CD4-positive, alpha-beta T cell treated with Interleukin-1 beta for 1 hour (primary cell): Measurements from ENCODE around the gene RAB10.
"Not testable (repeated sequence)": the region's sequence is repeated elsewhere in the genome, so short reads cannot be mapped to it uniquely, and the experiment has no call there.

ENCODE experiments used
- DNase-seq, 2 donors: peaks; one replicate each; pipeline ENCODE4 v3.0.0-alpha.2; 2020 to 2022

Gene RAB10

GRCh38 chr2:26033818-26034636, at the start of gene RAB10:
Gene RAB10 (plus strand): TSS chr2:26034084. CDS start chr2:26034609, 525 bp downstream.
- peak; percentile 99 for DNase-seq

DNA sequence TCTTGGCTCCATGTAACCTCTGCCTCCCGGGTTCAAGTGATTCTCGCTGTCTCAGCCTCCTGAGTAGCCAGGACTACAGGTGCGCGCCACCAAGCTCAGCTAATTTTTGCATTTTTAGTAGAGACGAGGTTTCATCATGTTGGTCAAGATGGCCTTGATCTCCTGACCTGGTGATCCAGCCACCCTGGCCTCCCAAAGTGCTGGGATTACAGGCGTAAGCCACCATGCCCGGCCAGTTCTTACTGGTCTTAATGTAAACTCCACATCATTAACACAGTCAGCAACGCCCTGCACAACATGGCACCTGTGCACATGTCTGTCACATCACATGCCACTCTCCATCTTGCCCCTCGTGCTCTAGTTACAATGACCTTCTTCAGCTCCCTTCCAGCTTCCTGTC, 45.8 kb upstream of the RAB10 start:
- DNase-seq: no peak

DNA sequence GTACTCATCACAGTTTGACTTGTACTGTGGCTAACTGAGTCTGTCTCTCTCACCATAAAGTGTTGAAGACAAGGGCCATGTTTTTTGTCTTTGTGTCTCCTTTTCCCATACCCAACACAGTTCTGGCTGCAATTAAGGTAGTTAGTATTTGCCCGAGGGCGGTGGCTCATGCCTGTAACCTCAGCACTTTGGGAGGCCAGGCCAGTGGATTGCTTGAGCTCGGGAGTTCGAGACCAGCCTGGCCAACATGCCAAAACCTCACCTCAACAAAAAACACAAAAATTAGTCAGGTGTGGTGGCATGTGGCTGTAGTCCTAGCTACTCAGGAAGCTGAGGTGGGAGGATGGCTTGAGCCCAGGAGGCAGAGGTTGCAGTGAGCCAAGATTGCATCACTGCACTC, 44.7 kb upstream of the RAB10 start:
- DNase-seq: no peak

GRCh38 chr2:25991965-25992364, 41.9 kb upstream of the RAB10 start:
- DNase-seq: no peak

DNA sequence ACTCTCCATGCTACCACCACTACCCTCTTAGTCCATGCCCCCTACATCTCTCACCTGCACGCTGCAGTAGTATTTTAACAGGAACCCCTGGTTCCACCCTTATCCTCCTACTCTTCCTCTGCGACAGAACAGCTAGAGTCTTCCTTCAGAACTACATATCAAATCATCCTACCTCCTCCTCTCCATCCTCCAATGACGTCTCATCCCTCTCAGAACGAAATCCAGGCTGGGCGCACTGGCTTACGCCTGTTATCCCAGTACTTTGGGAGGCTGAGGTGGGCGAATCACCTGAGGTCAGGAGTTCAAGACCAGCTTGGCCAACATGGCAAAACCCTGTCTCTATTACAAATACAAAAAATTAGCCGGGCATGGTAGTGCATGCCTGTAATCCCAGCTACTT, 41.3 kb upstream of the RAB10 start:
- no peak for DNase-seq

- no peak for DNase-seq
Observed at GRCh38 chr2:25993049-25993448, 40.8 kb upstream of the RAB10 start.

DNA sequence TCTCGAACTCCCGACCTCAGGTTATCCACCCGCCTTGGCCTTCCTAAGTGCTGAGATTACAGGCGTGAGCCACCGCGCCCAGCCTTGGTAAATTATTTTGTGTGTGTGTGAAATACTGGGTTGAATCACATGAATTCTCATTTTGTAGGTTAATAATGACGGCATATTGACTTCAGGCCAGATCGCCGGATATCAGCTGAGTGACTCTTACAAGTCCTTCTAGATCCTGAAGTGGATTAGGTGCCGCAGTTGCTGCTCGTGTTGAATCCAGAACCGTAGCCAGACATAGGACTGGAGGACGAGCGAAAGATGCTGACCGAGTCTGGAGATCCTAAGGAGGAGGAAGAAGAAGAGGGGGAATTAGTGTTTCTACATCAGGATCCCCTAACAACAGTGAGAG, 39.4 kb upstream of the RAB10 start:
- DNase-seq: no peak

DNA sequence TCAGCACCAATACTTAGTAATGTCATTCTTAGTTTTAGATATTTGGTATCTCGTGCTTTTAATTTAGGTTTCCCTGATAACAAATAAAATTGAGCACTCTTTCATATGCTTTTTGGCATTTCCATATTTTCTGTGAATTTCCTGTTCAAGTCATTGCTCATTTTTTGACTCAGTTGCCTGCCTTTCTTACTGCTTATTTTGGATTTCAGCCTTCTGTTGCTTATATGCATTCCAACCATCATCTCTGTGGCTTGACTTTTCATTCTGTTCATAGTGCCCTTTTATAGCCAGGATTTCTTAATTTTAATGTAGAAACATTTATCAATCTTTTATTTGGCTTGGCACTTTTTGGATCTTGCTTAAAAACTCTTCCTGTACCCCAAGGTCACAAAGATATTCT, 37.0 kb upstream of the RAB10 start:
- no peak for DNase-seq

- DNase-seq: not testable (repeated sequence)
Observed at GRCh38 chr2:25998816-25999383, 35.0 kb upstream of the RAB10 start.

DNA sequence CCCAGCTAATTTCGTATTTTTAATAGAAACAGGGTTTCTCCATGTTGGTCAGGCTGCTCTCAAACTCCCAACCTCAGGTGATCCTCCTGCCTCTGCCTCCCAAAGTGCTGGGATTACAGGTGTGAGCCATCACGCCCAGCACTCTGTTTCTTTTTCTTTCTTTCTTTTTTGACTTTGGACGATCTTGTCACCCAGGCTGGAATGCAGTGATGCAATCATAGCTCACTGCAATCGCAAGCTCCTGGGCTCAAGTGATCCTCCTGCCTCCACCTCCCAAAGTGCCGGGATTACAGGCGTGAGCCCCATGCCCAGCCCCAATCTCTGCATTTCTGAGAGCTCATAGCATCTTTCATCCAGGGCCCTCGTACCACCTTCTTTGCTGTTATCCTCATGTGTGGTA, 34.5 kb upstream of the RAB10 start:
- DNase-seq: not testable (repeated sequence)

DNA sequence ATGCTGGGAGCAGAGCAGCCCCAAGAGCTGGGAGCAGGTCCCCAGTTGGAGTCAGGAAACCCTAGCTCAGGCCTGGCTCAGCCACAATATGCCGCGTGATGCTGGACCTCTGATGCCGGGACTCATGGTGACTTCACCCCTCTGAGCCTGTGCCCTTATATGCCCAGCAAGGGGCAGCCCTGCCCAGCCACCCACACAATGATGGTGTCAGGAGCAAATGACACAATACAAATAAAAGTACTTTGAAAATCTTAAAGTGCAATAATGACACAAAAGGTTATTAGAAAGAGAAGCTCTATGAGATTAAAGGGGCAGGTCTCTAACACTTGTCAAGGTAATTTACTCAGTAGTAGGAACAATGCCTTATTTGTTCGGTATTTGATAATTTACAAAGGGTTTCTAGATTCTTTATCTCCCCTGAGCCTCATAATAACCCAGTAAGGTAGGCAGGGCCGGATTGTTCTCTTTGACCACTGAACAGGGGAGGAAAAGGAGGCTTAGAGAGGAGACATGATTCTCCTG, 33.3 kb upstream of the RAB10 start:
- no peak for DNase-seq

GRCh38 chr2:26001743-26002351, 32.0 kb upstream of the RAB10 start:
- no peak for DNase-seq

DNA sequence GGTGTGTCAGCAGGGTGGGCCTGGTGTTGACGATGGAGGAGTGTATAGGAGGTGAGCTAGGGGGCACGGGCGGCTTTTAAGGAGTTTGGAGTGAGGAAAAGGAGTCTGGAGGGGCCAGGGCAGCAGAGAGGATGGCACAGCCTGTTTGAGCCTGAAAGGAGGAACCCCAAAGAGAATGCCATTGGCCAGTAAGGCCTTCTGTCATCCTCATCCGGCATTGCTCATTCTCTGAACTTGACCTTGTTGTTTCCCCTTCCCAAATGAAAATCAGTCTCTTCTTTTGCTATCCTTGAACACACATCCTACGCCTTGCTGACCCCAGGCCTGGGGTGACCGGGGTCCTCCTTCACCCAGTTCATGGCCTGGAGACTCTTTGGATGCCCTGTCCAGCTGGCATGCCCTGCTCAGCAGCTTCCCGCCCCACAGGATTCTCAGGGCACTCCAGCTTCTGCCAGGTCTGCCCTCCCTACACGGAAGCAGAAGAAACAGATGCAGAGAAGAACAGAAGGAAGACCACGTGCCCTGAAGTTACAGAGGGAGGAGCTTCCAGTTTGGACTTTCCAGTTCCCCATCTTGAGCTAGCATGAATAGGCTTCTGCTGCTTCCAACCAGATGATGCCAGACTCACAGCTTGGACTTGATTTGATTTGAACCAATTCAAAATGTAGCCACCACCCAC, 31.1 kb upstream of the RAB10 start:
- DNase-seq: peak in 1 of 2 donors; percentile 54

GRCh38 chr2:26008095-26008494, 25.8 kb upstream of the RAB10 start:
- no peak for DNase-seq

DNA sequence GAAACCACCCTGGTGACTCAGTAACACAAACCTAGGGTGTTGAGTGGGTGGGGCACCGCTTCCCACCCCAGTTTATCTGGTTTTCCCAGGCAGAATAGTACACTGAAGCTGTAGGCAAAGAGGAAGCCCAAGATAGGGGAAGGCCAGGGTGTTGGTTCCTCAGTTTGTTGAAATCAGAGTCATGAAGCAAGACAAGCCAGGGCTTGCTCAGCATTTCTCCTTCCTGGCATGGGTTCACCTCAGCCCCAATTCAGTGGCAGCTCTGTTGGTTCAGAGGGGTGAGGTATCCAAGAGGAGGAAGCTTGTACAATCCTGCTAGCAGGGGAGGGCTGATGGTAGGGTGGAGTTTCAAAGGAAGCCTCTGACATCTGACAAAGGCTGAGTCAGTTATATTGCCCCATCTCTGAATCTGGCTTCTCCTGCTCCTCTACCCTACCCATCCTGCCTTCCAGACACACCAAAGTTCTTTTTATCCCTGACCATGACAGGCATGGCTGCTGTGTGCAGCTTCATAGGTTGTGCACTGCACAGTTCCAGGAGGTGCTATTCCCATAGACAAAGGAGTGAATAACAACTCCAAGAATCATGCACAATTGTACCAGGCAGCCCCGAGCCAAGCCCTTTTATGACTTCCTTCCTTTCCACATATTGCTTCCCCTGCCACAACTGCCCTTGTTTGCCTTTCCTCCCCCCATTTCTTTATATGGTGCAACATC, 24.9 kb upstream of the RAB10 start:
- peak; percentile 22 to 84 for DNase-seq

DNA sequence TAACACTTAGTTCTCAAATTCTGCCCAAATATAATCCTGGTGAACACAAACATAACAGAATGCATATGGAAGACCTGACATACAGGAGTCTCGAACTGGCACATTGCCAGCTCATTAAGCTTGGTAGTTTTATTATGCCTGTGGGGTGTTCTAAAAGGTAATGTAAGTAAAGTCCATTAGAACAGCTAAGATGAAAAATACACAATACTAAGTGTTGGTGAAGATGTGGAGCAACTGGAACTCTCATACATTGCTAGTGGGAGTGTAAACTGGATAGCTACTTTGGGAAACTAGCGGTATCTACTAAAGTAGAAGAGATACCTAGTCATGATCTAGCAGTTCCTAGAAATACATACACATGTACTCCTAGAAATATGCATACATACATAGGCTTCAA, 24.3 kb upstream of the RAB10 start:
- no peak for DNase-seq

- no peak for DNase-seq
Observed at GRCh38 chr2:26010943-26011342, 22.9 kb upstream of the RAB10 start.

- DNase-seq: no peak
Observed at GRCh38 chr2:26011609-26011989, 22.3 kb upstream of the RAB10 start.

- peak in 1 of 2 donors; percentile 32 for DNase-seq
Observed at GRCh38 chr2:26011990-26012856, 21.7 kb upstream of the RAB10 start.

GRCh38 chr2:26013668-26014067, 20.2 kb upstream of the RAB10 start:
- no peak for DNase-seq

DNA sequence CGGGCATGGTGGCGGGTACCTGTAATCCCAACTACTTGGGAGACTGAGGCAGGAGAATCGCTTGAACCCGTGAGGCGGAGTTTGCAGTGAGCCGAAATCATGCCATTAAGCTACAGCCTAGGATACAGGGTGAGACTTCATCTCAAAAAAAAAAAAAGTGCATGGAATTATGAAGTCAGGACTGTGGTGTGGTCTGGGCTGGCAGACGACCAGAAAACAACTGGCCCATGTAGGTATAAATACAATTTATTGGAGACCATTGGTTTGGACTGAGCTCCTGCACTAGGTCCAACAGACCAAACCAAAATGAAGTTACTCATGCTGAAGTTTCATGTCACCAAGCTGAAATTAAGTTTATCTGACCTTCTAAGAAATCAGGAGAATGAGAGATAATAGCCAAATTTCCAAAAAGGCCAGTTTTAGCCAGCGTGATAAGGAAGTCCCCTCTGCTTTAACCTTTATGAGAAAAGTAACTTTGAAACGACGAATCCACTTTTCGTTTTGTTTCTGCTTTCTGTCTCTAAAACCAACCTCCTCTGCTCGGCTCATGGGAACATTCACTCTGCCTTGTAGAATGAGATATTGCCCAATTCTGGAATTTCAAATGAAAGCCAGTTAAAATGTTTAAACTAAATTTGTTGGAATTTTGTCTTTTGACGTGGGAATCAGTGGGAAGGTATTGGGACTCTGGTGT, 17.7 kb upstream of the RAB10 start:
- DNase-seq: no peak
